ENCODE data around the gene GPX8.

GPX8 gene

GRCh38 chr5:55149308-55149795, 10.6 kb upstream of the GPX8 start:
- Histone ChIP-seq H2BK5ac (ENCODE audit: low read depth, low read length, poor library complexity, severe bottlenecking) (no peak overlapping the region), H3K14ac (ENCODE audit: low read length in 2 of 2) (no peak overlapping the region), H3K27ac (ENCODE audit: low read length, poor library complexity, severe bottlenecking) (no peak overlapping the region), H3K9ac (ENCODE audit: low read length) (no peak overlapping the region), H2BK120ac (ENCODE audit: low read depth, low read length) (no peak overlapping the region), H3K23ac (ENCODE audit: low read length in 2 of 2) (no peak overlapping the region), H3K79me1 (replicated peaks; ENCODE audit: low read length, poor library complexity, severe bottlenecking) (no peaks in the 10 kb centered on the region), H3K4me2 (ENCODE audit: low read length, poor library complexity, severe bottlenecking) (no peak overlapping the region), H2AFZ (ENCODE audit: low read depth, low read length) (no peak overlapping the region), H3K4ac (ENCODE audit: low read depth in 1 of 2, low read length in 2 of 2) (no peak overlapping the region), H4K8ac (ENCODE audit: low read length) (no peak overlapping the region), H3K4me1 (ENCODE audit: control insufficient read depth, insufficient read depth, low read depth, low read length) (no peaks in the 10 kb centered on the region), H2BK12ac (ENCODE audit: low read length in 2 of 2) (no peak overlapping the region), H4K91ac (ENCODE audit: low read length) (no peak overlapping the region), H2AK5ac (ENCODE audit: low read length, severe bottlenecking) (no peak overlapping the region), H3K27me3 (ENCODE audit: control insufficient read depth in 1 of 2, insufficient read depth in 1 of 2, low read length in 2 of 2) (peaks cover 0 to 27% of the 10 kb centered on the region in 2 experiments), H3K36me3 (ENCODE audit: control insufficient read depth in 1 of 2, insufficient read depth in 2 of 2, low read depth in 1 of 2, low read length in 2 of 2) (no peaks in the 10 kb centered on the region), H3K18ac (ENCODE audit: low read depth in 1 of 2, low read length in 2 of 2) (no peak overlapping the region), H2BK15ac (ENCODE audit: low read depth, poor library complexity, severe bottlenecking) (no peak overlapping the region), H3K9me3 (ENCODE audit: control insufficient read depth, low read length) (no peaks in the 10 kb centered on the region), H3K4me3 (ENCODE audit: insufficient read depth in 1 of 2, low read depth in 1 of 2, low read length in 2 of 2) (no peak overlapping the region)
- 92% methylated on average over 2 of the region's 2 CpGs for WGBS
- no peak for DNase-seq

DNA sequence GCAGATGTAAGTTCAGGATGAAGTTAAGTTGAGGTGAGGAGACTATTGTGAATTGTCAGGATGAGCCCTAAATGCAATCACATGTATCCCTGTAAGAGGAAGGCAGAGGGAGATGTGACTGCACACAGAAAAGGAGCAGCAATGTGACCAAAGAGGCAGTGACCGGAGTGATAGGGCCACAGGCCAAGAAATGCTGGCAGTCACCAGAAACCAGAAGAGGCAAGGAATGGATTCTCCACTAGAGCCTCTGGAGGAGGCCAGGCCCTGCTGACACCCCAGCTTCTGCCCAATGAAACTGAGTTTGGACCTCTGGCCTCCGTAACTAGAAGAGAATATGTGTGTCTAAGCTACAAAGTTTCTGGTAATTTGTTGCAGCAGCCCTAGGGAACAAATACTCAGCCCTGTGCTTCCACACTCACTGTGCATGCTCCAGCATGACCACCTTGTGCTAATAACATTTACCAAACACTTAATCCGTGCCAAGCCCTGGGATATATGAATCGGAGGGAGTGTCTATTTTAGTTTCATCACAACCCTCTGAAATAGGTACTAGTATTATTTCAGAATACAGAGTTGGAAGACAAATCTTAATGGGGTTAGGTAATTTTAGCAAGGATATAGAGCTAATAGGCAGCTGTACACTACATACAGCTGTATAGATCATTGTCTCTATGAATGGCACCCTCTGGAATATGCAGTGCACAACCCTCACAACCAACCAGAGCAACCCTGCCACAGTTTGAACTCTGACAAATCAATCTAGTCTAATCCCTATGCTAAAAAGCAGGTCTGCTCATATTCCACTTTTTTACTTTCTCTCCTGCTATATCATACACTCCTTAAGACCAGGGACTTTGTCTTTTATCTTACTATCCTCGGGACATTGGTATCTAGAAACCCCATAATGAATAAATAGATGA, 7.8 kb upstream of the GPX8 start:
- 99% methylated on average over 3 of the region's 5 CpGs for WGBS
- Histone ChIP-seq H4K91ac (ENCODE audit: low read length) (no peak overlapping the region), H2BK5ac (ENCODE audit: low read depth, low read length, poor library complexity, severe bottlenecking) (no peak overlapping the region), H3K4me1 (ENCODE audit: control insufficient read depth, insufficient read depth, low read depth, low read length) (peaks cover 1% of the 10 kb centered on the region), H2BK15ac (ENCODE audit: low read depth, poor library complexity, severe bottlenecking) (no peak overlapping the region), H3K9me3 (ENCODE audit: control insufficient read depth, low read length) (no peaks in the 10 kb centered on the region), H3K9ac (ENCODE audit: low read length) (peak overlapping the region; percentile 31), H2BK120ac (ENCODE audit: low read depth, low read length) (no peak overlapping the region), H3K4me2 (ENCODE audit: low read length, poor library complexity, severe bottlenecking) (no peak overlapping the region), H2AK5ac (ENCODE audit: low read length, severe bottlenecking) (no peak overlapping the region), H3K18ac (ENCODE audit: low read depth in 1 of 2, low read length in 2 of 2) (no peak overlapping the region), H3K23ac (ENCODE audit: low read length in 2 of 2) (no peak overlapping the region), H3K27ac (ENCODE audit: low read length, poor library complexity, severe bottlenecking) (no peak overlapping the region), H3K79me1 (replicated peaks; ENCODE audit: low read length, poor library complexity, severe bottlenecking) (no peaks in the 10 kb centered on the region), H3K27me3 (ENCODE audit: control insufficient read depth in 1 of 2, insufficient read depth in 1 of 2, low read length in 2 of 2) (peaks cover 0 to 18% of the 10 kb centered on the region in 2 experiments), H3K14ac (ENCODE audit: low read length in 2 of 2) (no peak overlapping the region), H3K4ac (ENCODE audit: low read depth in 1 of 2, low read length in 2 of 2) (no peak overlapping the region), H3K36me3 (ENCODE audit: control insufficient read depth in 1 of 2, insufficient read depth in 2 of 2, low read depth in 1 of 2, low read length in 2 of 2) (no peaks in the 10 kb centered on the region), H3K4me3 (ENCODE audit: insufficient read depth in 1 of 2, low read depth in 1 of 2, low read length in 2 of 2) (no peak overlapping the region), H4K8ac (ENCODE audit: low read length) (peak overlapping the region; percentile 33), H2BK12ac (ENCODE audit: low read length in 2 of 2) (no peak overlapping the region), H2AFZ (ENCODE audit: low read depth, low read length) (no peak overlapping the region)
- peak; percentile 51 for DNase-seq

GRCh38 chr5:55154873-55155272, 5.1 kb upstream of the GPX8 start:
- no peak overlapping the region for H3K14ac ChIP-seq (ENCODE audit: low read length in 2 of 2)
- no peak overlapping the region for H4K8ac ChIP-seq (ENCODE audit: low read length)
- no peak overlapping the region for H3K18ac ChIP-seq (ENCODE audit: low read depth in 1 of 2, low read length in 2 of 2)
- no peak overlapping the region for H2BK15ac ChIP-seq (ENCODE audit: low read depth, poor library complexity, severe bottlenecking)
- no peak overlapping the region for H3K23ac ChIP-seq (ENCODE audit: low read length in 2 of 2)
- H3K9ac ChIP-seq (ENCODE audit: low read length) = peak overlapping the region; percentile 33
- no peak overlapping the region for H2BK5ac ChIP-seq (ENCODE audit: low read depth, low read length, poor library complexity, severe bottlenecking)
- H3K4ac ChIP-seq (ENCODE audit: low read depth in 1 of 2, low read length in 2 of 2) = no peak overlapping the region
- no peaks in the 10 kb centered on the region for H3K79me1 ChIP-seq (replicated peaks; ENCODE audit: low read length, poor library complexity, severe bottlenecking)
- WGBS = 50% methylated on average over 2 of the region's 3 CpGs
- no peak overlapping the region for H2BK12ac ChIP-seq (ENCODE audit: low read length in 2 of 2)
- H3K36me3 ChIP-seq (ENCODE audit: control insufficient read depth in 1 of 2, insufficient read depth in 2 of 2, low read depth in 1 of 2, low read length in 2 of 2) = no peaks in the 10 kb centered on the region
- DNase-seq = peak; percentile 42
- no peak overlapping the region for H2AK5ac ChIP-seq (ENCODE audit: low read length, severe bottlenecking)
- no peak overlapping the region for H2AFZ ChIP-seq (ENCODE audit: low read depth, low read length)
- H3K4me2 ChIP-seq (ENCODE audit: low read length, poor library complexity, severe bottlenecking) = no peak overlapping the region
- peaks cover 0 to 9% of the 10 kb centered on the region in 2 experiments for H3K27me3 ChIP-seq (ENCODE audit: control insufficient read depth in 1 of 2, insufficient read depth in 1 of 2, low read length in 2 of 2)
- H4K91ac ChIP-seq (ENCODE audit: low read length) = no peak overlapping the region
- H3K4me1 ChIP-seq (ENCODE audit: control insufficient read depth, insufficient read depth, low read depth, low read length) = peaks cover 1% of the 10 kb centered on the region
- no peak overlapping the region for H3K27ac ChIP-seq (ENCODE audit: low read length, poor library complexity, severe bottlenecking)
- no peaks in the 10 kb centered on the region for H3K9me3 ChIP-seq (ENCODE audit: control insufficient read depth, low read length)
- H2BK120ac ChIP-seq (ENCODE audit: low read depth, low read length) = no peak overlapping the region
- no peak overlapping the region for H3K4me3 ChIP-seq (ENCODE audit: insufficient read depth in 1 of 2, low read depth in 1 of 2, low read length in 2 of 2)

DNA sequence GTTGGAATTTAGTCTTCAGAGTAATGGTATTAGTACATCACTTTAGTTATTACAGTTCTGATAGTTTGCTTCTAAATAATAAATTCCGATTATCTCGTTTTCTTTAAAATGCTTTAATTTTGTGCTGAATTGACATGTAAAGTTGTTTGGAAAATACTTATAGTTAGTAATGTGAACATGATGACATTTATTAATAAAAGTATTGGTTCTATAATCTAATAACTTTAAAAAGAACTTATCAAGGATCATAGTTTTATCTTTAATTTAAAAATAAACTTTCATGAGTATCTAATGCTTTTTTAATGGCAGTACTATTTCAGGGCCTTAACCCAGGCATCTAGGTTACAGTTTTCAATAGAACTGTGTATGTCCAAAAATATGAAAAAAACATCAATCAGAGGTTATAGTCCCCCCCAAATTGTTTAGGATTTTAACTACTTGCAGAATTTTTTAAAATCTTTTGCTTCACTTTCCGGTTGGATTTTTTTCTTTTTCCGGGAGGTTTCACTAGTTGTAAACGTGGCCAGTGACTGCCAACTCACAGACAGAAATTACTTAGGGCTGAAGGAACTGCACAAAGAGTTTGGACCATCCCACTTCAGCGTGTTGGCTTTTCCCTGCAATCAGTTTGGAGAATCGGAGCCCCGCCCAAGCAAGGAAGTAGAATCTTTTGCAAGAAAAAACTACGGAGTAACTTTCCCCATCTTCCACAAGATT, 680 bp downstream of the GPX8 start:
- Histone ChIP-seq H3K4ac (ENCODE audit: low read depth in 1 of 2, low read length in 2 of 2) (no peak overlapping the region), H3K18ac (ENCODE audit: low read depth in 1 of 2, low read length in 2 of 2) (no peak overlapping the region), H4K91ac (ENCODE audit: low read length) (no peak overlapping the region), H3K4me3 (ENCODE audit: insufficient read depth in 1 of 2, low read depth in 1 of 2, low read length in 2 of 2) (peak overlapping the region; percentile 45 to 84), H3K27ac (ENCODE audit: low read length, poor library complexity, severe bottlenecking) (no peak overlapping the region), H3K4me2 (ENCODE audit: low read length, poor library complexity, severe bottlenecking) (no peak overlapping the region), H3K14ac (ENCODE audit: low read length in 2 of 2) (no peak overlapping the region), H3K4me1 (ENCODE audit: control insufficient read depth, insufficient read depth, low read depth, low read length) (peaks cover 2% of the 10 kb centered on the region), H2BK12ac (ENCODE audit: low read length in 2 of 2) (no peak overlapping the region), H2AFZ (ENCODE audit: low read depth, low read length) (no peak overlapping the region), H2BK15ac (ENCODE audit: low read depth, poor library complexity, severe bottlenecking) (no peak overlapping the region), H3K27me3 (ENCODE audit: control insufficient read depth in 1 of 2, insufficient read depth in 1 of 2, low read length in 2 of 2) (no peaks in the 10 kb centered on the region), H3K79me1 (replicated peaks; ENCODE audit: low read length, poor library complexity, severe bottlenecking) (peaks cover 9% of the 10 kb centered on the region), H2AK5ac (ENCODE audit: low read length, severe bottlenecking) (no peak overlapping the region), H2BK120ac (ENCODE audit: low read depth, low read length) (no peak overlapping the region), H2BK5ac (ENCODE audit: low read depth, low read length, poor library complexity, severe bottlenecking) (no peak overlapping the region), H3K23ac (ENCODE audit: low read length in 2 of 2) (no peak overlapping the region), H3K9me3 (ENCODE audit: control insufficient read depth, low read length) (no peaks in the 10 kb centered on the region), H3K36me3 (ENCODE audit: control insufficient read depth in 1 of 2, insufficient read depth in 2 of 2, low read depth in 1 of 2, low read length in 2 of 2) (peaks cover 0 to 36% of the 10 kb centered on the region in 2 experiments), H3K9ac (ENCODE audit: low read length) (peak overlapping the region; percentile 99), H4K8ac (ENCODE audit: low read length) (no peak overlapping the region)
- peak; percentile 96 for DNase-seq
- WGBS = 0% methylated on average over 6 of the region's 9 CpGs

Data from mesenchymal stem cell (in vitro differentiated cells and primary cell).